Activated CD4-positive, alpha-beta T cell treated with anti-CD3 and anti-CD28 coated beads for 24 hours (primary cell): Measurements from ENCODE around the gene CDK5RAP2.

Source experiments
- DNase-seq, 2 donors: peaks; one replicate each; pipeline ENCODE4 v3.0.0-alpha.2; 2020; ENCODE audit warnings: low read depth in 2 of 2

CDK5RAP2 gene

DNA sequence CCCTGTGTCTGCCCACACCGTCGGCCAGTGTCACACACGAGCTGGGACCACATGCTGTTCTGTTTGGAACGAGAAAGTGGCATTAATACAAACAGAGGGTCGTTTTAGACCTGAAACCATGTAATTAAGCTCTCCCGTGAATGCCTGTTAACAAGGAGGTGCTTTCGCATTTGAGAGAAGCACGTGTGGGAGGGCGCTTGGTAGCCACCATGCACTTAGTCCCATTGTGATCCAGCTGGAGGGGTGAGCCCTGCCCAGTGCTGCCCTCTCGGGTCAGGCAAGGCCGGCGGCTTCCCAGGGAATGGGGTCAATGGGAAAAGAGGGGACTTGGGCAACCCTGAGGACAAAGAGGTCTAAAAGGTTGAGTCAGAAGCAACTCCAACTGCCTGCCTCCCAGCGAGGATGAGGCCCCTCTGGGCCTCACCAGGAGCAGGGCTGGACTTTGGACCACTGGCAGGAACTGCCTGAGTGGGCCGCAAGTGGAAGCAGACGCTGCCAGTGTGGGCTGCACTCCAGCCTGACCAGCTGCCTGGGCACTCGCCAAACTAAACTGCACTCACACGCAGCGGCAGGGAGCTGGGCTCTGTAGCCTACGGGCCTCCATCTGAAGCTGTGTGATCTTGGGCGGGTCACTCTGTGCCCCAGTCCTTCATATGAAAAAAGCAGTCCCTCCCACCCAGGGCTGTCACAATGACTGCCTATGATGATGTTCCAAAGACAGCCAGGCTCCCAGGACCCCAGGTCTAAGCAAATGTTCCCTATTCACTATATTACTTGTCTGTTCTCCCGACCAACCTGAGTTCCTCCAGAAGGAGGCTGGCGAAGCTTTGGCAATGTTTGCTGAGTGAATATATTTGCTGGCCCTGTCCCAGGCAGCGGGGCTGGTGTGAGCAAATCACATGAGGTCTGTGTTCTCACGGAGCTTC, 195.7 kb downstream of the CDK5RAP2 start:
- DNase-seq: no peak

DNA sequence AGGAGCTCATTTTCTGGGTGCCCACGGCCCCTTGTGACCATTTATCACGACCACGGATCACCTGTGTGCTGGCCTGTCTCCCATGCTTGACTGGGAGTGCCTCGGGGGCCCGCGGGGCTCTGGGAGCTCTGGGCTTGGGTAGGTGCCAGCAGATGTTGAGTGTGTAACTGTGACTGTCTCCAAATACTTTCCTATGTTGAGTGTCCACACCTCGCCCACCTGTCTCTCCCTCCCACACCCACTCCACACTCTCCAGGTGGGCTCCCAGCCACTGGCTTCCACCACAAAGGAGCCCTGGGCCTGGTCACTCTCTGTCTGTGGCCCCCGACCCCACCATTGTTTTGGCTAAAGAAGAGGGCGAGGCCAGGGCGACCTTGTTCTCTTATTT, 196.4 kb downstream of the CDK5RAP2 start:
- DNase-seq: no peak

DNA sequence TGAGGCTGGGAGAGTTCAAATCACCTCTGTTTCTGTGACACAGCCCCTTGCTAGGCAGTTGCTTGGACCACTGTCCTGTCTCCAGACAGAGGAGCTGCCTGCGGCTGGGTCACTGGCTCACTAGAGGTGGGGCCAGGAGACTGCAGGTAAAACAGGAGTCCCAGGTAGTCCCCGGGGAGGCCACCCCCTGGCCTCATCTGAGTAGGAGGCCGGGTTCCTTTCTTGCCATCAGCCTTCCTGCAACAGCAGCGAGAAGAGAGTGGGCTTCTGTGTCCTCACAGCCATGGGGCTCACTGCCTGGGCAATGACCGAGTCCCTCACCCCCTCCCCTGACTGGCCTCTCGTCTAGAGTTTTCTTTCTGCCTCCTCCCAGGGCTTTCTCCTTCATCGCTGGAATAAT, 197.5 kb downstream of the CDK5RAP2 start:
- DNase-seq: no peak

DNA sequence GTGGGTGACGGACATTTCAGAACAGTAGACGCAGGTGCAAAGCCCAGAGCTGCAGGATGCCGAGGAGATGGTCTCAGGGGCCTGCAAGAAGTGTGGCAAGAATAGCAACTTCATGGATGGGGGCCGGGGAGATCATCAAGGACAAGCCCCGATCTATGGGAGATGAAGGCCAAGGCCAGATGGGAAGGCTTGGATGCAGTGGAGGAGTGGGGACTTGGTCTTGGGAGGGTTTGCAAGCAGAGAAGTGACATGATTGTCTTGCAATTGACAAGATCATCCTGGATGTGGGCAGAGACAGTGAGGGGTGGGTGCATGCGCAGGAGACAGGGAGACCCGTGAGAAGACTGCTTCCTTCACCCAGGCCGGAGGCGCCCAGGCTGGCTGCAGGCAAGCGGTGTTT, 198.1 kb downstream of the CDK5RAP2 start:
- DNase-seq: no peak

DNA sequence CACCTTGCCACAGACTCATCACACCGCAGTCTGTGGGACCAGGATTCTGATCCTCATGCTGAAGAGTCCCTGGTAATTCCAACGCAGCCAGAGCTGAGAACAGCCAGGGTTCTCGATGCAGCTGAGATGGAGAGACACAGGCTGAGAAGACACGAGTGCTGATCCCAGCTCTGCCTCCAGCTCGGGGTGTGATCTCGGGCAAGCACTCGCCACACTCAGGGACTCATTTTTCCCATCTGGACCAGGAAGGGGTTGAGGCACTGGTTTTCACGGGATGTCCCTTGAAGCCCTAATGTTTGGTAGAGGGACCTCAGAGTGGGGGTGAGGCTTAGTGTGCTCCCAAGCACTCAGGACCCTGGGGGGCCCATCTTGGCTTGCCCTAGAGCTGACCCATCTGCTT, 200.4 kb downstream of the CDK5RAP2 start:
- no peak for DNase-seq

DNA sequence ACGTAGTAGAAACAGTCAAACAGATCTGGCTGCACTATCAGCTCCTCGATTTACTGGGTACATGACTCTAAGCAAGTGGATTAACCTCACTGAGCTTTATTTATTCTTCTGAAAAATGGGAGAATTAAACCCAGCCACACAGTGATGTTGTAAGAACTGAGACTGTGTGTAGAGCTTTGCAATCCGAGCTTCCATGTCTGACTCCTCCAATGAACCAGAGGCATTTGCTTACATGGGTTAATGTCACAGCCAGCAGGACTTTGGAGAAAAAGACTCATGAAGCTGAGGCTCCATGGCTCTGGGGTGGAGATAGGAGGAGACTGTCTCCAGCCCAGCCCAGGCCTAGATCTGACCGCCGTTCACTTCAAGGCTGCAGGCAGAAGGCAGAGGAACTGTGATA, 201.3 kb downstream of the CDK5RAP2 start:
- no peak for DNase-seq

DNA sequence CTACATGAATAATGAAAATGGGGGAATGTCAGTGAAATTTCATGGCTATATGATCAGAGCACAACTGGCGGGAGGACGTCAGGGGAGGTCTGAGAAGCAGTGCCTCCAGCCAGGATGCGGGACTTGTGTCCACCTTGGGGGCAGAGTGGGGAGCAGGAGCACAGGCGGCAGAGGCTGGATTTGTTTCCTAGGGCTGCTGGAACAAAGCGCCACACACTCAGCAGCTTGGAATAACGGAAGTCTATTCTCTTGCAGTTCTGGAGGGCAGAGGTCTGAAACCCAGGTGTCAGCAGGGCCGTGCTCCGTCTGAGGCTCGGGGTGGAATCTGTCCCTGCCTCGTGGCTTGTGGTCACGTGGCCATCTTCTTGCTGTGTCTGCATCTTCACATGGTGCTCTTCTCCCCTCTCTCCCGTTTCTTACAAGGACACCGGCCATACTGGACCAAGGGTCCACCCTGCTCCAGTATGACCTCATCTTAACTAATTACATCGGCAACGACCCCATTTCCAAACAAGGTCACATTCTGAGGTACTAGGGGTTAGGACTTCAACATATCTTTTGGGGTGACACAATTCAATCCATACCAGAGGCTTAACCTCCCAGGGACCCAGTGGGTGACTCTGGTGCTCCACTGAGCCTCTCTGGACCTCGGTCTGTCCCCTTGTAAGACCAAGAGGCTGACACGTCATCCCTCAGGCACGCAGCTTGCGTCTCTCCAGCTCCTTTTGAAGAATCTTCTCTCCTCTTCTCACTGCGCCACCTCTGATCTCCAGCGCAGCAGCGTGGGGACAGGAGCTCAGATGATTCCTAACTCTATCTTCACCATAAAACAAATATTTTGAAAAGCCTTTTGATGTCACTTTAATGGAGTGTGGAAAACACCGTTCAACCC, 202.5 kb downstream of the CDK5RAP2 start:
- no peak for DNase-seq

DNA sequence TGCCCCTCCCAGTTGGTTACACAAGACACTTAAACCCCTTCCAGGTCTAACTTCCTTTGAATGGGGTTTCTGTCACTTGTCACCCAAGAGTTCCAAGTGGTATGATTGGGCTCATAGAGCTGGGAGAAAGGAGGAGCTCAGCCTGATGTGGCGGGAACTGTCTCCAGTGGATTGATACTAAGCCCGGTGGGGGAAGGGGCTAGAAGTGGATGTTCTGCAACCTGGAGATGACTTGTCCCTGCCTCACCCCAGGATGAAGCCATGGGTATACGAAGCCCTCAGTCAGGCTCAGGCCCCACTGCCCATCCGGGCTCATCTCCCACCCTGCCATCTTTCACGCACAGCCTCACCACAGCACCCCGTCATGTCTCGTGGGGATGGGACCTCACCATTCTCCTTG, 203.9 kb downstream of the CDK5RAP2 start:
- DNase-seq: no peak

DNA sequence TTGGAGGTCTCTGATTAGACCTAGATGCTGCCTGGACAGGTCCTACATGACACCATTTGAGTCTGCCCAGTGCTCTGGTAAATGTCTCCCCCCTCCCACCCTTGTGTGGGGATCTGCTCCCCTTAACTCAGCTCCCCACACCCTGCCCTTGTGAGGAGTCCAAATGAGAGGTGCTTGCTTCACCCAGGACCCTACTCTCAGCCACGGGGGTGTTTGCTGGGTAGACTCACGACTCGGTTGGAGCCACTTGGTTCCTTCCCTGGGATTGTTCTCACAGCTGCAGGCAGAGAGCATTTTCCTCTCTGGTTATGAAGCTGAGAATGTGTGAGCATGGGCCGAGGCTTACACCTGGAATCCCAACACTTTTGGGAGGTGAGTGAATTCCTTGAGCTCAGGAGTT, 204.7 kb downstream of the CDK5RAP2 start:
- DNase-seq: no peak

DNA sequence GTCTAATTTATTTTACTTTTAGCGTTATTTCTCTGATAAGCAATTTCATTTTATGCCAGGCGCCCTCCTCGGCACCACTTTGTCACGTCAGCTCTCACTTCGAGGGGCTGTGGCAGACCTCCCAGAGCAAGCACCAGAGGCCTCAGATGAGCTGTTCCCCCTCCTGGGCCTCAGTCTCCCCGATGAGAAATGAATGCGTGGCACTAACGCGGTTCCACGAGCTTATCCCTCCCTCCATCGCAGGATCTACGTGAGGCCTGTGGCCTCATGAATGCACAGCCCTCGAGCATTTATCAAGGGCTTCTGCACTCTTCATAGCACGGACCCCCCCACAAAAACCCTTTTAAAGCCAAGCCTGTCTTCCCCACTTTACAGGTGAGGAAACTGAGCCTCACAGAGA, 205.2 kb downstream of the CDK5RAP2 start:
- no peak for DNase-seq

DNA sequence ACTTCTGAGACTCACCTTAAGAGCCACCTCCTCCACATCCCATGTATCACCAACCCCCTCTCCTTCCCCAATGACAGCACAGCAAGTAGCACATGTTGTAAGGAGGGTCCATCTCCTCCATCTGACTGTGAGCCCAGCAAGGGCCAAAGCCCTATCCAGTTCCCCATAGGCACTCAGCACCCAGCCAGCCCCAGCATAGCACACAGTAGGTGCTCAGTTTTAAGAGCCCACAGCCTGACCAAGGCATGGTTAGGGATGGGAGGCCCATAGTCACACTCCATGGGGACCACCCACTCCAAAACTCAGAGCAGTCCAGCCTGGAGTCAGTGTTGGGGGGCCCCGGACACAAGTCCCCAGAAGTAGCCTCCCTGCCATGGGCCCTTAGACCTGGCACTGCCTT, 205.7 kb downstream of the CDK5RAP2 start:
- DNase-seq: no peak

DNA sequence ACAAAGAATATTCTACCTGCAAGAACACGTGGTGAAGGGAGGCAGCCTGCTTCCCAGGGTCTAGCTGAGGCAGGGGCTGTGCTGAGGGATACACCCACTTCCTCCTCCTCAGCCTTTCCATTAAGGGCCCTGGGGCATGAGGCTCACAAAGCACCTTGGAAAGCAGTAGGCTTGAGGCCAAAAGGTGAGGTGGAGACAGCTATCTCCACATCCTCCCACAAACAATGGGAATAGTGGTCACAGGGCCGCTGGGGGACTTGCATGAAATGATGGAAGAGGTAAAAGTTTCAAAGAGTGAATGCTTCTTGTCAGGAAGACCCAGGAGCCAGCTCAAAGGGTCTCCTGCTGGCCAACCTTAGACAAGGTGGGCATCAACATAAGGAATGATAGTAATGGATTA, 207.9 kb downstream of the CDK5RAP2 start:
- no peak for DNase-seq

DNA sequence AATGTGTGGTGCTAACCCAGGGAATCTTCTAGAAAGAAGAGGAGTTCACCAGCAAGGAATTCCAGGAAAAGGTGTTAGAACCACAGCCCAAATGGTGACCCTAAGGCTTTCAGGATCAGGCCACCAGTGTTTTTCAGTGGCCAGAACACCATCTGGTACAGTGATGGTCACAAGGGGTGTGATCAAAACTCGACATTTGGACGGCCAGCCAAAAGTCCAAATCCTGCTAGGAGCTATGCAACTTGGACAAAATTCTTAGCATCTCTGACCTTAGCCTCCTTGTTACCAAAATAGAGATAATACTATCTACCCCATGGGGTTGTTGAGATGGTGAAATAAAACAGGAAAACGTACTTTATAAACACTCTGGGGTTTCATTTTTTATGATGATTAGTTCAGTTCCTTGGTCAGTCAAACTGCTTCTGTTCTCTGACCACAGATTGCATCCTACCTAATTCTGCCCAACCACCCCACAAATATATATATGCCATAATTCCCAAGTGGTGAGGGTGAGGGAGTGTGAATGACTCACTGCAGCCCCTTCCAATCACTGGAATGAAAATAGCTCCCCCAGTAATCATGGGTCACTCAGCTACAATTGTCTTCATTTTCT, 210.3 kb downstream of the CDK5RAP2 start:
- DNase-seq: no peak

DNA sequence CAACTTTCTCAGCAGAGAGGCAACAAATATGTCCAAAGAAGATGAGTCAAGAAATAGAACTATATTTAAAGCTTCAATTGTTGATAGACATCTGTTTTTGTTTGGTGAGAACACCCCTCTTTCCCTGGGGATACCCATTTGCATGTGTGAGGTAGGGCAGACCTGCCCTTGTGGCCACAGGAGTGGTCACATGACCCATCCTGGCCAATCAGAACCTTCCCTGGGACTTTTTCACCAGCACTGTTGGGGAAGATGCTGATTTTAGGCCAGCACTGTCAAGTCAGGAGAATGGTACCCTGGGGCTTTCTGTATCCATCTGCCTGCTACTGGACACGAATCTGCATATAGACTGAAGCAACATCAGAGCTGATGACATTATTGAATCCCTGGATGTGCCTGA, 211.2 kb downstream of the CDK5RAP2 start:
- DNase-seq: no peak

DNA sequence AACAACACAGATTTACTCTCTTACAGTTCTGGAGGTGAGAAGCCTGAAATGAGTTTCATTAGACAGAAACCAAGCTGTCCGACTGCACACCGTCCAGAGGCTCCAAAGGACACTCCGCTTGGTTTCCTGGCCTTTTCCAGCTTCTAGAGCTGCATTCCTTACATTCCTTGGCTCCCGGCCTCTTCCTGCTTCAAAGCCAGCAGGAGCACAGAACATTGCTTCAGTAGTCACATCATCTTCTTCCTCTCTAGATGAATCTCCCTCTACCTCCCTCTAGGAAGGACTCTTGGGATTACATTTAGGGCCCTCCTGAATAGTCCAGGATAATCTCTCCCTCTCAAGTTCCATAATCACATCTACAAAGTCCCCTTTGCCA, 213.3 kb downstream of the CDK5RAP2 start:
- DNase-seq: no peak

DNA sequence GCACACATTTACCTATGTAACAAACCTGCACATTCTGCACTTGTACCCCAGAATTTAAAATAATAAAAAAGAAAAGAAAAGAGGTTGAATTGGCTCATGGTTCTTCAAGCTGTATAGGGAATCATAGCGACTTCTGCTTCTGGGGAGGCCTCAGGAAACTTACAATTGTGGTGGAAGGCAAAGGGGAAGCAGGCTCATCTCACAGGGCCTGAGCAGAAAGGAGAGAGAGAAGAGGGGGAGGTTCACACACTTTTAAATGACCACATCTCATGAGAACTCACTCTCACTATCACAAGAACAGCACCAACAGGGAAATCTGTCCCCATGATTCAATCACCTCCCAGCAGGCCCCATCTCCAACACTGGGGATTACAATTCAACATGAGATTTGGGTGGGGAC, 214.6 kb downstream of the CDK5RAP2 start:
- no peak for DNase-seq

DNA sequence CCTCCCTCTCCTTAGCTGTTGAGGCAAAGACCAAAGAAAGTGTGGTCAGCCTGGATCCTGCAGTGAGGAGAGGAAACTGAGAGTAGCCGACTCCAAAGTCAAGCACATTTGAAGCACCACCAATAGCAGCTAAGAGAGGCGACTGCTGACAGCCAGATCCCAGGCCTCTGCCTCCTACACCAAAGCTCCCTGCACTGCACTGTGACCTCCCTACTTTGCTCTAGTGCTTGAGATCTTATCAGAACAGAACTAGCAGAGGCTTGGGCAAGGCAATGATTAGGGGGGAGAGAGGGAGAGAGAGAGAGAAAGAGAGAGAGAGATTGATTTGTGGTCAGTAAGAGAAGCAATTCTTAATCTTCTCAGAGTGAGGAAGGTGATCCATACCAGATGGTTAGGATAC, 216.3 kb downstream of the CDK5RAP2 start:
- DNase-seq: no peak

DNA sequence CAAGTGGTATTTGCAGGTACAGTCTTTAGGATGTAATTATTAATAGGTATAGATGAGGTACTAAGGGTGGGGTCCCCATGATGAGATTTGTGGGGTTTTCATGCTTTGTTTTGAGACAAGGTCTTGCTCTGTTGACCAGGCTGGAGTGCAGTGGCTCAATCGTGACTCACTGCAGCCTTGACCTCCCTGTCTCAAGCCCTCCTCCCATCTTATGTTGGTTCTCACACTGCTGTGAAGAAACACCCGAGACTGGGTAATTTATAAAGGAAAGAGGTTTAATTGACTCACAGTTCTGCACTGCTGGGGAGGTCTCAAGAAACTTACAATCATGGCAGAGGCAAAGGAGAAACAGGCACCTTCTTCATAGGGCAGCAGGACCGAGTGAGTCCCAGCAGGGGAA, 217.5 kb downstream of the CDK5RAP2 start:
- no peak for DNase-seq

DNA sequence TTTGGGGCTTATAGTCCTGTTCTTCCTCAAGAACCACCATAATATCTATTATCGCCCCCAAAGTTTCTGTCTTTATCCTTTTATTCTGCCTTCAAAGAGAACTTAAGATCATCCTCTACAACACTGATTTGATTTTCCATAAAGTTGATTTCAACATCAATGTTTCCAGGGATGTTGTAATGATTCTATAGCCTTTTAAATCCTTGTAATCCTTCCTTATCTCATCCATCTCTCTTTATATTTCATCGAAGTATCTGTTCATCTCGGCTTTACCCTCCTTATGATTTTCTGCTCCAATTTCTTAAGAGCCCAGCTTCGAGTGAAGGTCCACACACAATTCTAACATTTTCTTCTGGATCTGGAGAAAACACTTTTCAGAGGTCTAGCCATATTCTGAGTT, 218.4 kb downstream of the CDK5RAP2 start:
- no peak for DNase-seq

DNA sequence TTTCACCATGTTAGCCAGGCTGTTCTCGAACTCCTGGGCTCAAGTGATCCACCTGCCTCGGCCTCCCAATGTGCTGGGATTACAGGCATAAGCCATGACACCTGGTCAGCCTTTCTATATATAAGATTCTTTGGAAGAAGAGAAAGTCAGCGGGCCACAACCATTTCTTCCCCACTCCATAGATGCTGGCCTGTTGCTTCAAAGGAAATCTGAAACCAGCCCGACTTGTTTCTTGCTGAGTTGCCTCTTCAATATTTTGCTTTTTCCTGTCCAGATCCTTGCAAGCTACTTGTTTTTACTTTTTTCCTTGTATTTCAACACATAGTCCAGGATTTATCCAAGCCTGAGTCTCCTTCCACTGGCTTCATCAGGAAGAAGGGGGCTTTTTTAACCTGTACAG, 219.5 kb downstream of the CDK5RAP2 start:
- no peak for DNase-seq

DNA sequence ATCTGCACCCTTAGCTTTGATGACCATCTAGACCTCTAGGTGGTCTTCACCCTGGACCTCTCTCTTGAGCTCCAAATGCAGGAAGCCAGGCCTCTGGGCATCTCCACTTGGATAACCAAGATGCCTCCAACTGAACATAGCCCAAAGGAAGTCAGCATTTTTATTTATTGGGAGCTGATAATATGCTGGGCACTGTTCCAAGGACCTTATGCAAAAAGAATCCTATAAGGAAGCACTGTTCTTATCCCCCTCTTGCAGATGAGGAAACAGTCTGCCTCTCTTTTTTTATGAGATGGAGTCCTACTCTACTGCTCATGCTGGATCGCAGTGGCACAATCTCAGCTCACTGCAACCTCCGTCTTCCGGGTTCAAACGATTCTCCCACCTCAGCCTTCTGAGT, 219.9 kb downstream of the CDK5RAP2 start:
- DNase-seq: no peak

DNA sequence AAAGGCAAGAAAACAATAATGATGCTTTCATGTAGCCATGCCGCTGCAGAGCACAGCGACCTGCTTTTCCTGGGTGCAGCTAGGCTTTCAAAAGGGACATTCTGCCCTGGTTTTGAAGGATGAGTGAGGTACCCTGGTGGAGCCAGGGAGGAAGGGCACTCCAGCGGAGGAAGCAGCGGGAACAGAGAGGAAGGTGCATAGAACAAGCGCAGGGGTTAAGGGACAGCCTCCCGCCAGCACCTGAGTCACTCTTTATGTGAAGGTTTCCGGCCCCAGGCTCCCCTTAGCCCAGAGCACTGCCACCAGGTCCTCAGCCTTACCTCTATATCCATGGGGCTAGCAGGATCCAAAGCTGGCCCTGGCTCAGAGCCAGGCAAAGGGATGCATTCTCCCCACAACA, 221.1 kb downstream of the CDK5RAP2 start:
- no peak for DNase-seq

DNA sequence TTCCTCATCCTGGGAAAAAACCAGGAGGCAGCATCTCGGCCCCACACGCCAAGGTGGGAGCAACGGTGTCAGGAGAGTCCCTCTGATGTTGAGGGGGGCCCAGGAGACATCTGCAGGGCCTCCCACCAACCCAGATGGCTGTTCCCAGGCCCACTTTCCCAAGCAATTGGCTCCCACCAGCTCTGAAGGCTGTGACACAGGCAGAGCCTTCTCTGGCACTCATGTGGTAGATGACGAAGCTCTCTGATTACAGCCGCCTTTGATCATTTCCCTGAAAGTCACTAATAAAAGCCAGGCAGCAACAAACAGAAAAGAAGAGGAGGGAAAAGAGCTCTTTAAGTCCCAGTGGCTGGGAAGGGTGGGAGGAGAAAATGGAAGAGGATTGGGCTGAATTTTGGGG, 226.5 kb downstream of the CDK5RAP2 start:
- DNase-seq: no peak
